Right renal pelvis (tissue), 4 donors: ENCODE results near the gene MUTYH. TPM values are rescaled to one million over a fixed set of nuclear protein-coding genes. Genes with fewer than 3 reads are reported as not detected.
"Not testable (repeated sequence)": the region's sequence is repeated elsewhere in the genome, so short reads cannot be mapped to it uniquely, and the experiment has no call there.

ENCODE experiments used
- DNase-seq, 4 donors: peaks; one replicate each; pipeline ENCODE4 v3.0.0-alpha.2; 2013; ENCODE audit warnings: low read depth in 4 of 4, low spot score in 3 of 4, missing footprints in 1 of 4
- polyA plus RNA-seq, 4 donors: library from polyadenylated mRNA; unstranded; fragments of 120-200 nt; gene quantifications; one replicate each; pipeline ENCODE4 v1.2.1, GENCODE V29; 2013; ENCODE audit not compliant: insufficient read length in 4 of 4

MUTYH gene
- polyA plus RNA-seq, 4 donors, result 26.4 to 31.3 (median 31.0) TPM

- DNase-seq, result no peak
Measured at GRCh38 chr1:45325851-45326506, 14.3 kb downstream of the MUTYH start.

- no peak for DNase-seq
Measured at GRCh38 chr1:45322486-45323040, 17.7 kb downstream of the MUTYH start.

GRCh38 chr1:45321444-45321843 lies 18.8 kb downstream of the MUTYH start:
- no peak for DNase-seq

- DNase-seq, result no peak
Measured at GRCh38 chr1:45319761-45320160, 20.5 kb downstream of the MUTYH start.

GRCh38 chr1:45317166-45317565 lies 23.1 kb downstream of the MUTYH start:
- no peak for DNase-seq

- DNase-seq, result no peak
Measured at GRCh38 chr1:45314266-45314665, 26.0 kb downstream of the MUTYH start.

GRCh38 chr1:45306905-45307304 lies 33.3 kb downstream of the MUTYH start:
- no peak for DNase-seq

- no peak for DNase-seq
Measured at GRCh38 chr1:45306319-45306718, 33.9 kb downstream of the MUTYH start.

- no peak for DNase-seq
Measured at GRCh38 chr1:45305231-45305630, 35.0 kb downstream of the MUTYH start.

- no peak for DNase-seq
Measured at GRCh38 chr1:45304311-45305081, 35.7 kb downstream of the MUTYH start.

GRCh38 chr1:45303520-45304310 lies 36.5 kb downstream of the MUTYH start:
- DNase-seq, result peak; percentile 92 to 95 (median 94)

GRCh38 chr1:45302505-45303150 lies 37.6 kb downstream of the MUTYH start:
- DNase-seq, result no peak

- DNase-seq, result no peak
Measured at GRCh38 chr1:45300669-45300997, 39.6 kb downstream of the MUTYH start.

- DNase-seq, result peak; percentile 37 to 74 (median 48)
Measured at GRCh38 chr1:45299981-45300668, 40.1 kb downstream of the MUTYH start.

GRCh38 chr1:45299296-45299695 lies 40.9 kb downstream of the MUTYH start:
- no peak for DNase-seq

GRCh38 chr1:45297666-45298356 lies 42.4 kb downstream of the MUTYH start:
- no peak for DNase-seq

GRCh38 chr1:45291716-45292115 lies 48.5 kb downstream of the MUTYH start:
- no peak for DNase-seq

GRCh38 chr1:45291002-45291401 lies 49.2 kb downstream of the MUTYH start:
- DNase-seq, result not testable (repeated sequence)

- not testable (repeated sequence) for DNase-seq
Measured at GRCh38 chr1:45286521-45286920, 53.7 kb downstream of the MUTYH start.
